Hematopoietic multipotent progenitor cell treated with erythropoietin and hydrocortisone succinate and interleukin-3 and kit ligand, for 15 days (in vitro differentiated cells): ENCODE results near the gene CRYBB1.

Experiments used
- DNase-seq: peaks from one replicate; pipeline ENCODE4 v3.0.0-alpha.2; 2015; ENCODE audit warnings: low spot score

The CRYBB1 gene

DNA sequence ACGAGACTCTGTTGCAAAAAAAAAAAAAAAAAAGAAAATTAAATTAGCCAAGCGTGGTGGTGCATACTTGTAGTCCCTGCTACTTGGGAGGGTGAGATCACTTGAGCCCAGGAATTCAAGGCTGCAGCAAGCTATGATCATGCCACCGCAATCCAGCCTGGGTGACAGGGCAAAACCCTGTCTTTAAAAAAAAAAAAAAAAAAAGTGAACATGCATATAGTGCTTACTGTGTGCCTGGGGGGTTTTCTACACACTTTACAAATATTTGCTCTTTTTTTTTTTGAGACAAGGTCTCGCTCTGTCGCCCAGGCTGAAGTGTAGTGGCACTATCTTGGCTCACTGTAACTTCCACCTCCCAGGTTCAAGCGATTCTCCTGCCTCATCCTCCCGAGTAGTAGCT is 40.7 kb downstream of the CRYBB1 start:
- DNase-seq: no peak

DNA sequence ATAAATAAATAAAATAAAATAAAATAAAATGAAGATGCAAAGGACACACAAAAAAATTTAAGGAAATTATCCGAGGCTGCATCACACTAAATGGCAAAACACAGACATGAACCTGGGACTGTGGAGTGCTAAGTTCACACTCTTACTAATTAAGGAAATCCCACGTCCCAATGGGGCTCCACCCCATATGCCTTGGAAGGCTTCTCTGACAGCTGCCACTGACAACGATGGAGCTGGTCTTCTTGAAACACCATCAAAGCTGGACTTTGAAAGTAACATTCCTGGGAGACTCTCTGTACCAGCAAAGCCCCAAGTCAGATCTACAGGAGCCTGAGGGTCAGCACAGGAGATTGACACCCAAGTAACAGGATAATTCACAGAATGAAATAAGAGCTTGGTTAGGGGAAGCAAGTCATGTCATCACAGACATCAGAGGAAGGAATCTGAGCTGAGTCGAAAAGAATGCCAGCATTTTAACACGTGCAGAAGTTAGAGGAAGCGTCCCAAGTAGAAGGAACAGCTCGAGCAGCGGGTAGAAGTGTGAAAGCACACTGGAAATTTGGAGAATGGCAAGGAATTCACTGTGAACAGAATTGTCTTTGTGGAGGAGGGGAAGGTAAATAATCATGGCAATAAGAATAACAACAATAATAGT is 41.7 kb downstream of the CRYBB1 start:
- no peak for DNase-seq

DNA sequence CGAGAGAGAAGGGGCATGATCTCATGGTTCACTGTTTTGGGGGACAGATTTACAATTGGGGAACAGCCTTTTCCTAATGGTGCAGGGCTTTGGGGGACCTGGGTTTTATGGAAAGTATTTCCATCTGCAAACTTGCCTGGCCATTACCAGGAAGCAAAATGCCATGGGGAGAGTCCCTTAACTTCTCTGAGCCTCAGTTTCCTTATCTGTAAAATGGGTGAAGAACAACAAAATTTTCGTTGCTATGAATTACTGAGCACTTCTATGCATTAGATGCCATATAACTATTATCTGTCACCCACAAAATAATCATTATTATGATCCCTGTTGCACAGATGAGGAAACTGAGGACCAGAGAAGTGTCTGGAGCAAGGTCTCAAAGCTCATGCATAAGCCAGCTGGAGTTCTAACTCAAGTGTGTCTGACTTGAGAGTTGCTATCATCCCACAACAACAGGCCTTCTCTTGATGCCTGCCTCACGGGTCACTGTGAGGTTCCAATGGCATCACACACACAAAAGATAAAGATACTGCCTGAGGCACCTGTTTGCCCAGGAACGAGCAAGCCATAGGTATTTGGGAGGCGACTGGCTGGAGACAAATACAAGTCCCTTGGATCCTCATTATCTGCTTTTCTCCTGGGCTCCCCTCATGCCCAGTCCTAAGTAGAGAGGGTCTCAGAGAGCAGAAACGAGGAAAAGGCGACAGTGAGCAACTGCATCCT is 43.7 kb downstream of the CRYBB1 start:
- DNase-seq: no peak

DNA sequence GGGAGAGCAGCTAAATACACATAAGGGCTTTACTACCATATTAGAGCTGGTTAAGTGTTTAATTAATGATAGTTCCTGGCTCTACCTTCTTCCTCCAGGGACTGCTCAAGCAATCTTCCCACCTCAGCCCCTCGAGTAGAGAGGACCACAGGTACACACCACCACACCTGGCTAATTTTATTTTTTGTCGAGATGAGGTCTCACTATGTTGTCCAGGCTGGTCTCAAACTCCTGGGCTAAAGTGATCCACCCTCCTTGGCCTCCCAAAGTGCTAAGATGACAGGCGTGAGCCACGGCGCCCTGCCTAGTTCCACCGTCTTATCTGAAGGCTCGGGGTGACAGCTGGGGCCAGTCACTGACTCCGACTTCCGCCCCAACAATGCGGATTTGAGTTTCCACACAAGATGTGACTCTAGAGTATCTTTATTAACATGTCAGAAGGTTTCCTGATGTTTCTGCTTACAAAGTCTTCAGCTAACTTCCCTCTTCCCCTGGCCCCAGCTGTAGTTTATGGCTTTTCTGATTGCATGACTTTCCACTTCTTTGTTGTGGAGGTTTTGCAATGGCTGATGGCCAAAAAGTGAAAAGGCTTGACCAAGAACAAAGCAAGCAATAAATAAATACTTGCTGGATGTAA is 44.7 kb downstream of the CRYBB1 start:
- DNase-seq: peak; percentile 77

- no peak for DNase-seq
Measured at GRCh38 chr22:26570864-26571525, 46.8 kb downstream of the CRYBB1 start.

- DNase-seq: no peak
Measured at GRCh38 chr22:26570115-26570514, 47.7 kb downstream of the CRYBB1 start.

GRCh38 chr22:26568207-26568706 is 49.6 kb downstream of the CRYBB1 start:
- DNase-seq: no peak

- DNase-seq: no peak
Measured at GRCh38 chr22:26567610-26568009, 50.2 kb downstream of the CRYBB1 start.

GRCh38 chr22:26566994-26567393 is 50.8 kb downstream of the CRYBB1 start:
- no peak for DNase-seq

DNA sequence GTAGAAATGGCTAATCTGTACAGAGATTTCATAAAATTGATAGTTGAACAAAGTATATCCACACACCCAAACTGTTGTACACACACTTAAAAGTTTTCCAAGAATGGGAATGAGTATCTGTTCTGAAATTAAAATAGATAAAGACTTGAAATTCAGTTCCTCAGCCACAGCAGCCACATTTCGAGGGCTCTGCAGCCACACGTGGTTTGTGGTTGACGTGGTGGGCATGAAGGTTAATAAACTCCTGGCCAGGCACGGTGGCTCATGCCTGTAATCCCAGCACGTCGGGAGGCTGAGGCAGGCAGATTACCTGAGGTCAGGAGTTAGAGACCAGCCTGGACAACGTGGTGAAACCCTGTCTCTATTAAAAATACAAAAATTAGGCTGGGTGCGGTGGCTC is 51.9 kb downstream of the CRYBB1 start:
- no peak for DNase-seq

DNA sequence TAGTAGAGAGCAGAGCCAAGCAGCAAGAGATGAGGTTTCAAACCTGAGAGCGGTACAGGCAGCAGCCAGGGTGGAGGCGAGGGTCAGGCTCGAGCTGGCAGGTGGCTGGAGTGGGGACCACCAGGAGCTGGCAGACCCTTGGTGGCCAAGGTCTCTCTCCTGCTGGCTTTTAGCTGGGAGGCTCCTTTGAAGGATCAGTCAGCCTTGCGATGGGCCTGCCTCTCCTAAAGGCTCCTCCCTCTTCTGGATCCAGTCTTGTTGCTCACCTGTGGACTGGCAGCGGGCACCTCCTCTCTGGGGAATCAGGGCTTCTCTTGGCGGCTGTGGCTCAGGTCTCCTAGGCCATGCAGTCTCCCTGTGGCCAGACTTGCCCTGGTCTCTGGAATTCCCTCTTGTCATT is 52.6 kb downstream of the CRYBB1 start:
- no peak for DNase-seq

- no peak for DNase-seq
Measured at GRCh38 chr22:26564672-26565071, 53.2 kb downstream of the CRYBB1 start.

DNA sequence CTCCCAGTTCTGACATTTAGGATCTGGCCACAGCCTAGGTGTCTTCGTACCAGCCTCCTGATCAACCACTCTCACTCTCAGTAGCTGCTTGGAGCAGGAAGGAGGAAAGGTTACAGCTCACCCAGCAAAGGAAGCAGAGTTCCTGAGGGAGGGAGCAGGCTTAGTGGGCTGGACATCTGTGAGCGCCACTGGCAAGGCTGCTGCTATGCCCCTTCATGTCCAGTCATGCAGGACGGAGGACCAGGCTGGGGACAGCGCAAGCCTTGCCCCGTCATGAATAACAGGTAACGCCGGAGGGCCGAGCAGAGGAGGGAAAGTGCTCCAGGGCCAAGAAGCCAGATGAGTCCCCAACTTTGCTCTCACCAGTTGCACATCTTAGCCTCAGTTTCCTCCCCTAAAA is 53.6 kb downstream of the CRYBB1 start:
- DNase-seq: no peak

GRCh38 chr22:26563022-26563421 is 54.8 kb downstream of the CRYBB1 start:
- peak; percentile 46 for DNase-seq

GRCh38 chr22:26561756-26562417 is 55.9 kb downstream of the CRYBB1 start:
- no peak for DNase-seq

GRCh38 chr22:26559961-26560575 is 57.8 kb downstream of the CRYBB1 start:
- no peak for DNase-seq

DNA sequence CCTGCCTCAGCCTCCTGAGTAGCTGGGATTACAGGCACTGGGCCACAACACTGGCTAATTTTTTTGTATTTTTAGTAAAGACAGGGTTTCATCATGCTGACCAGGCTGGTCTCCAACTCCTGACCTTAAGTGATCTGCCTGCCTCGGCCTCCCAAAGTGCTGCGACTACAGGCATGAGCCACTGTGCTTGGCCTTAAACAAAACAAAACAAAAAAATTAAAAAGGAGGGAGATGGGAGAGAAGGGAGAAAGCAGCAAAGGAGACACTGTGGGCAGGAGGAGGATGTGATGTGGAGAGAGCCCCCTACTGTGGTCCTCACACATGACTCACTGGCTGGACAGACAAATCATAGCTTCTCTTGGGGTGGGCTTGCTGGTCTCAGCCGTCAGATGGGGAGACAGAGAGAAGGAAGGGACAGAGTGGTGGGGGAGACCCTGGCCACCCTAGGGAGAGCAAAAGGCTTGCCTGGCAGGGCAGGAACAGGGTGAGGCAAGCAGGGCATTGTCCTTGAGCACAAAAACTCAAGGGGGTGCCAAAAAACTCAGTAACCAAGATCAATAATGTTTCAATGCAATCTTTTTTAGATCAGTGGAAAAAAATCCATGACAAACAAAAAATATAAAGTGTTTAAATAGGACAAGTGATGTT is 59.5 kb downstream of the CRYBB1 start:
- DNase-seq: no peak

GRCh38 chr22:26556904-26557303 is 60.9 kb downstream of the CRYBB1 start:
- no peak for DNase-seq

- DNase-seq: no peak
Measured at GRCh38 chr22:26555478-26555877, 62.3 kb downstream of the CRYBB1 start.

DNA sequence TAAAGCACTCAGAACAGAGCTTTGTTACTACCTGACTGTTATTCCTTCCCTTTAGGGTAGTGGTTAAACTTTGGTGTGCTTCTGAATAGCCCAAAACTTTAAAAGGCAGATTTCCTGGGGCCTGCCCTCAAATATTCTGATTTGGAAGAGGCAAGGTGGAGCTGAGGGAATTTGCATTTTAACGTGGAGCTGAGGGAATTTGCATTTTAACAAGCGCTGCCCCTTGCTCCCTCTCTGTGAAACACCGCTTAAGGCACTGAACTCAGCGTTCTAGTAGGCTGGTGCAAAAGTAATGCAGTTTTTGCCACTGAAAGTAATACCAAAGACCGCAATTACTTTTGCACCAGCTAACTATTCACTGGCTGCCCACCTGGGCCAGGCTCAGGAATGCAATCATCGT is 62.9 kb downstream of the CRYBB1 start:
- DNase-seq: no peak
